ENCODE measurements around the gene LRRC28. TPM values are rescaled to one million over a fixed set of nuclear protein-coding genes. Genes with fewer than 3 reads are reported as not detected.

The LRRC28 gene
- total RNA-seq, 1 donor from 2014 or later, result 34.2 TPM

DNA sequence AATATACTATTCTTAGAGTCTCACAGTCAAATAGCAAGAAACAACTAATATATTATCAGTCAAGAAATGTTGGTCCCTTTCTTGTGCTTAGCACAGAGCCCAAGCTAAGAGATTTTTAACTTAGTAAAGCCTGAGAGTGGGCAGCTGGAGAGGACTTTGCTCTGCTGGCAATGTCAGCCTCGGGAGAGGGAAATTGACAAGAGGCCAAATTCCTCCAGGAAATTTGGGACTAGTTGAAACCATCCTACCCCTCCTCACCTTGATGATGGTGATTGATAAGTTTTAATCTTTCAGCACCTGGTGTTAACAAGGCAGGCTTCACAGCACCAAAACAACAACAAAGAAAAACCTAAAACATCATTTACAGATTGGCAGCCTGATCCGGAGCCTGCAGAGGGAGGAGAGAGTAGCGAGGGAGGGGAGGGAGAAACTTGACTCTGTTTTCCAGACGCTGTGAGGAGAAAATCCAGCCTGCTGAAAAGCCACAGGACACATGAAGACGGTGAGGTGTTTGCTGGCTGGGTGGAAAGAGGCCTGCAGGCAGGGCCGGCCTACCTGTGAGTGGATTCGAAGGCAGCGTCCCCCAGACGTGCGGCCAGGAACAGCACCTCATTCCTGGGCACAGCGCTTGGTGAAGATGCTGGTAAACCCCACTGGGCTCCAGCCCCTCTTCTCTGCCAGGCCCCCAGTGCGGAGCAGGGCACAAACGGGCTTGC, 150.9 kb downstream of the LRRC28 start:
- no peaks in the 10 kb centered on the region for H3K27me3 ChIP-seq (ENCODE audit: control insufficient read depth, insufficient read depth, low read length)
- H3K36me3 ChIP-seq (ENCODE audit: control insufficient read depth, insufficient read depth, low read length), result no peaks in the 10 kb centered on the region
- no peak for DNase-seq (ENCODE audit: low read depth)
- no peak for TF ChIP-seq CTCF (IDR thresholded peaks at IDR 0.05; ENCODE audit: insufficient read depth, low read length, poor library complexity, severe bottlenecking)
- no peak overlapping the region for H3K4me3 ChIP-seq (ENCODE audit: low read depth, low read length)

DNA sequence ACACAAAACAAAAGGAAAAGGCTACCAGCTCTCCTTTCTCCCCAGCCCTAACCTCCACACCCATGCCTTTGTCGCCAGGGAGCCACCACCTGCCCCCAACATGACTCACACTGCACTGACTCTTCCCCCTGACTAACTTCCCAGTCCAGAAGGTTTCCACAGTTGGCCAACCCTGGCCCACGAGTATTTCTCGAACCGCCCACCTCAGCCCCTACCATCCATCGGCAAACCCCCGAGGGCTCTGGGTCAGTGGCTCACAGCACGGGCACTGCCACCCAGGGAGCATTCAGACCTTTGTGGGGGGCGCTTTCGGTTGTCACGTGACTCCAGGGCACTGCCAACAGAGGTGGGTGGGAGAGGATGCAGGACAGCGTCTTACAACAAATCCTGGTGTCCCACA, 152.3 kb downstream of the LRRC28 start:
- Histone ChIP-seq H3K4me3 (ENCODE audit: low read depth, low read length) (no peak overlapping the region), H3K27me3 (ENCODE audit: control insufficient read depth, insufficient read depth, low read length) (no peaks in the 10 kb centered on the region), H3K36me3 (ENCODE audit: control insufficient read depth, insufficient read depth, low read length) (no peaks in the 10 kb centered on the region)
- no peak for DNase-seq (ENCODE audit: low read depth)
- no peak for TF ChIP-seq CTCF (IDR thresholded peaks at IDR 0.05; ENCODE audit: insufficient read depth, low read length, poor library complexity, severe bottlenecking)

- H3K27me3 ChIP-seq (ENCODE audit: control insufficient read depth, insufficient read depth, low read length), result no peaks in the 10 kb centered on the region
- no peak for DNase-seq (ENCODE audit: low read depth)
- no peaks in the 10 kb centered on the region for H3K36me3 ChIP-seq (ENCODE audit: control insufficient read depth, insufficient read depth, low read length)
- no peak overlapping the region for H3K4me3 ChIP-seq (ENCODE audit: low read depth, low read length)
- TF ChIP-seq CTCF (IDR thresholded peaks at IDR 0.05; ENCODE audit: insufficient read depth, low read length, poor library complexity, severe bottlenecking), result no peak
Measured at GRCh38 chr15:99404454-99404853, 153.2 kb downstream of the LRRC28 start.

DNA sequence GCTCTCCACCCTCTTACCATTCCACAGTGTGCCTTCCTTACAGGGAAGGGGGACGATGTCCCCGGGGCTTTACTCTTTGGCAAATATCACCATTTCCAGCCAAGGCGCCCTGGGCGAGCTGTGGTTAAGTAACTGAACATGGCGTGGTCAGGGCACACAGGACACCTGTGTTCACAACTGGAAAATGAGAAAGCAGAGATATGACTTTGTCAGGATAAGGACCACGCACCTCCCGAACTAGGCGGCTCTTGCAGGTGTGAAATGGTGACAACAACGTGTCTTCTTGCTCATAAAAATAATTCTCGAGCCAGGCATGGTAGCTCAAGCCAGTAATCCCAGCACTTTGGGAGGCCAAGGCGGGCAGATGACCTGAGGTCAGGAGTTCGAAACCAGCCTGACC, 154.8 kb downstream of the LRRC28 start:
- DNase-seq (ENCODE audit: low read depth), result no peak
- H3K4me3 ChIP-seq (ENCODE audit: low read depth, low read length), result no peak overlapping the region
- H3K27me3 ChIP-seq (ENCODE audit: control insufficient read depth, insufficient read depth, low read length), result no peaks in the 10 kb centered on the region
- H3K36me3 ChIP-seq (ENCODE audit: control insufficient read depth, insufficient read depth, low read length), result no peaks in the 10 kb centered on the region
- no peak for TF ChIP-seq CTCF (IDR thresholded peaks at IDR 0.05; ENCODE audit: insufficient read depth, low read length, poor library complexity, severe bottlenecking)

DNA sequence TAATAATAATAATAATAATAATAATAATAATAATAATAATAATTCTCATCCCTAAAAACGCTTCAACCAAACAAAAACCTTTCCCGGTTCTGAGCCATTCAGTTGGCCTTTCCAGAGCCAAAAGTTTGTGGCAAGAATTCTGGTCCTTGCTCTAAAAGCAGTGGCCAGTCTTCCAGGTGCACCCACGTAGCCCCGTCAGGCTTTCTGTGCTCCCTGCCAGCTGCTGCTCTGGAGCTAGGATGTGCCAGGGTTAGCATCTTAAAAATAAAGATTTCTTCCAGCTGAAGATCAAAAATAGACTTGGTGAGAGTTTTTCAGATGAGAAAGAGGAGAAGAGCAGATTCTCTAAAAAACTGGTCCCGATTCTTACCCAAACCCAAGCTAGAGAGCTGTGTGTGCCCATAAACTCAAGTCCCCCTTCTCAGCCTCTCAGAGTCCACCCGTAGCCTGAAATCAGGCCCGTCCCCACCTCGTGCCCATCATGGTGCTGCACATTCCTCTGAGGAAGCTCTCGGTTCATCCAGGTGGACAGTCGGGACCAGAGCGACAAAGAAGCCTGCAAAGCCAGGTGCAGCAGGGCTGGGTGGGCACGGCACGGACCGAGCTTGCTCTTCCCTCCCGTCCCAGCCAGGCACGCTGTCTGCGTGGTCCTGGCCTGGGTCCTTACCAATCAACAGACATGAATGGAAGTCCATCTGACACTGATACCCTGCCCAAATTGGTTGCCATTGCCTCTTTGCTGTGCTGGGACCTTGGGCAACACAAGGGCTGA, 155.6 kb downstream of the LRRC28 start:
- no peak for DNase-seq (ENCODE audit: low read depth)
- no peaks in the 10 kb centered on the region for H3K36me3 ChIP-seq (ENCODE audit: control insufficient read depth, insufficient read depth, low read length)
- H3K4me3 ChIP-seq (ENCODE audit: low read depth, low read length), result no peak overlapping the region
- no peaks in the 10 kb centered on the region for H3K27me3 ChIP-seq (ENCODE audit: control insufficient read depth, insufficient read depth, low read length)
- no peak for TF ChIP-seq CTCF (IDR thresholded peaks at IDR 0.05; ENCODE audit: insufficient read depth, low read length, poor library complexity, severe bottlenecking)
